ENCODE data around the gene ZNRD2.

The ZNRD2 gene

DNA sequence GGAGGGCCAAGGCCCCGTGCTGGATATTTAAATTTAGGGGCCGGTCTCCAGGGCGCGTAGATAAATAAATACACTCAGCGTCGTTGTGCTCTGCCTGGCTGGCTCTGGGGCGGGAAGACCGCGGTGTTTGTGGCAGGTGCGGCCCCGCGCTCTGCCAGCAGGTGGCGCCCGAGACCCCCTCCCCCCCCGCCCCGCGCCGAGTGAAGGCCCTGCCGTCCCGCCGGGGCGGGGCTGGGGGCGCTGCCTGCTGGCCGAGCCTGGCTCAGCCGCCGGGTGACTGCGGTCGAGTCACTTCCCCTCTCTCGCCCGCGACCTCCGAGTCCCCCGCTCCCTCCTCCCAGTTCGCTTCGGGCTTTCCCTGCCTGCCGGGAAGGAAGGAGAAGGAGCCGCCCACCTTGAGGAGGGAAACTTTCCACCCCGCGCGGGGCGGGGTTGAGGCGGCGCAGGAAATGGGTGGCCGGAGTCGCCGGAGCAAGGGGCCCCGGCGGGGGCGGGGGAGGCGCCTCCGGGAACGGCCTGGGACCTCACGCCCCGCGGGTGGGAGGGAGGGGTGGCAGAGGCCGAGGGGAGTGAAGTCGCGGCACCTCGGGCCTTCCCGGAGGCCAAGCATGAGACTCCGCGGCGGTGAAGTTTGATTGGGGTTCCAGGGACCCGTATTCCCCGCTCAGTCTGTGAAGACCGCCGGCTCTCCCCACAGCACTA lies 4.0 kb downstream of the ZNRD2 start:
- DNase-seq: peak; percentile 95

DNA sequence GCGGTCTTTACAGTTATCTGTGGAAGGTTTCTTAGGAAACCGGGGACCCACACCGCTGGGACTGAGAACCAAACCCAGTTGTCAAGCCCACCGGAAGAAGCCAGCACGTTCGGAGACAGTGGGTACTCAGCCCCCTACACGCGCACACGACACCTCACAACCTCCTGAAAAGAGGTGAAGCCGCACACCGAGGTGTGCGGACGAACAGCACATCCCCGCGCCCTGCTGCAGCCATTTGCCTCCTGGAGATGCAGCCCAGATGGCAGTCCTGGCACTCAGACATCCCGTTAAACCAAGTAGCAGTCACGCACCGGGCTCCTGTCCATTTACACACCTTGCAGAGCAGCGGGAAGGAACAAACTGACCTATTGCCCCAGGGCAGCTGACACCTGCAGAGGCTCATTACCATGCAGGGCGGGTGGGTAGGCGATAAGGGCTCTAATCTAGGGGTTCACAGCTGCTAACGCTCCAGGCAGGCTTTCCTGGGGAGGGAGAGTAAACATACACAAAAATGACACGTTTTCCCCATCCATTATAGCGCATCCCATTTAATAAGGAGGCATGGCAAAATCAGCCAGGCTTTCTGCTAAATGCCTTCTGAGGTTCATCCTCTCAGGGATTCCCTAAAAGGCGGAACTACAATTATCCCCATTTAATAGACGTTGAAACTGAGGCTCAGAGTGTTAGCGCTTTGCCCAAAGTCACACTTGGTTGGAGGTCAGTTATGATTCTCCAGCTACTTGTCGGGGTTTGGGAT lies 4.7 kb downstream of the ZNRD2 start:
- DNase-seq: no peak

DNA sequence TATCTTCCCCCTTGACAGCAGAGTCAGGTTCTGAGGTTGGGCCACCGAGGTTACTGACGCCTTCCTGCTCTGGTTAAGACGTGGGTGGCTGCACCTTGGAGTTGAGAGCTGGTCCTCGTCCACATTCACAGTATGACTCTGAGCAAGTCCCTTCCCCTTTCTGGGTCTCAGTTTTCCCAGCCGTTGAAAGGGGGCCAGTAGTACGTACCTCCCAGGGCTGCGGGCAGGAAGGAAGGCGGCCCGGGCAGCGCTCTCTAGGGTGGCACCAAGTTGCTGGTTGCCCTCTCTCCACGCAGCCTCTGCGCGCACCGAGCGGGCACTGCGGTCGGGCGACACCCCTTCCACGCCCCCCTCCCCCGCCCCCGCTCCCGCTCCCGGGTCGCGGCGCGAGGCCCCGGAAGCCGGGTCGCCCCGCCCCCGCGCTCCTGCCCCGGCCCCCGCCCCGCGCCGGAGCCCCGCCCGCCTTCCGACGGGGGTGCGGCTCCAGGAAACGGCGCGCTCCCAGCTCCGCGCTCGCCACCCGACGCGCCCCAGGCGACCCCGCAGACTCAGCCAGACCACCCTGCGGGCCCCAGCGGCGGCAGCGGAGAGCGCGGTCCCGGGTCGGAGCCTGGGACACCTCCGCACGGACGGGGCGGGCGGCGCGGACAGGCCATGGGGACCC lies 5.4 kb downstream of the ZNRD2 start, which contains the start of gene EHBP1L1:
EHBP1L1 (plus strand) TSS at position 486 of the 664 bp plus-strand sequence. CDS start 250 bp downstream, outside the sequence.
- DNase-seq: peak; percentile 92

DNA sequence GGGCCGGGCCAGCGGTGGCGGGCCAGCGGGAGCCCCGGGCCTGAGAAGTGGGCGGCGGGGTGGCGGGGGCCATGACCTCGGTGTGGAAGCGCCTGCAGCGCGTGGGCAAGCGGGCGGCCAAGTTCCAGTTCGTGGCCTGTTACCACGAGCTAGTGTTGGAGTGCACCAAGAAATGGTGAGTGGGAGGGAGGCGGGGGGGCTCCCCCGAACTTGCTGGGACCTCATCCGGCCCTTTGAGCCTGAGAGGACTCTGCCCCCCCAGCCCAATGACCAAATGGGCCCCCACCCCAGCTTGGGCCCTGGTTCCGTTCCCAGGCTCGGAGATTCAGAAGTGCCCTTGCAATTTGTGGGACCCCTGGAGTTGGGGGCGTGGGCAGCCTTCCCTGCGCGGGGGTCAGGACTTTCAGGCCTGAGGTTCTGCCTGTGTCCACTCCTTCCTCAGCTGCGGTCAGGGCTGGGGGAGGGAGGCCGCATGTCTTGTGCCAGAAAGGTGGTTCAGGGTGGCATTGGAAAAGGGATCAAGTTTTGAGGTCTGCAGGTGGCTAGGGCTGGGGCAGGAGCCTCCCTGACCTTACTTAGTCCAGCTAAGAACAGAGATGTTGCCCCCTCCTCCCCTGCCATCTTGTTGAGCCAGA lies 6.1 kb downstream of the ZNRD2 start:
- DNase-seq: no peak

DNA sequence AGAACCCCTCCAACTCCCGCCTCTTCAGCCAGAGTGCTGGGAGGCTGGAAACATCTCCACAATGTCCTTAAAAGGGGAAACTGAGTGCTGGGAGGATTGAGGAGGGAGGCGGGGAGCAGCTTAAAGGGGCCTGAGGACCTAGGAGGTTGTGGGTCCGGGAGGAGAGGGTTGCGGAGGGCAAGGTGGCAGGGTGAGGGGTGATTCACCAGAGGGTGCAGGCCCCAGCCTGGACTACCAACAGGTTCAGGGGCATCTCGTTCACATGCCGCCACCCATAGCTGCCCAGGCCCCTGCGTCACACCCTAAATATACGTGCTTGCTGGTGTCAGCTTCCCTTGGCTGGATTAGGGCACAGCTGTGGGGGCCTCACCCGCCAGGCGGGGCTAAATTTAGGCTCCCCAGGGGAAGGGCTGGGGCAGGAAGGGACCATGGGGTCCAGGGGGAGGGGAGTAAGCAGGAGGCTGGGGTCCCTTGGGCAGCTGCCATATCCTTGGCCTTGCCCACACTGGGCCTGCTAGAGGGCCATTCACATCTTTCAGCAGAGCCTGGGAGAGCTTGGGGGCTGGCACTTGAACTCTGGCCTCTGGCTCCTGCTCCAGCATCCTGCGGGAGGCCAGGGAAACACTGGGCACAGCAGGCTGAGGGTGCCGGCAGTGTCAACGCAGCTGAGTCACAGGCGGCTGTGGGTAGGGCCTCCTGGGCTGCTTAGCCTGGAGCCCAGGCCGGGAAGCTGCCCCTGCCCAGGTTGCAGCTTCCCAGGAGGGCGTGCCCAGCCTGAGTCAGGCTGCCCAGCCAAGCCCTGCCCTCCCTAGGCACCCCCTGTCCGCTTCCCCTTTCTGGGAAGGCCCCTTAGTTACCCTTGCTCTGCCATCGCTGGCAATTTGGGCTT lies 6.8 kb downstream of the ZNRD2 start:
- peak; percentile 78 for DNase-seq

DNA sequence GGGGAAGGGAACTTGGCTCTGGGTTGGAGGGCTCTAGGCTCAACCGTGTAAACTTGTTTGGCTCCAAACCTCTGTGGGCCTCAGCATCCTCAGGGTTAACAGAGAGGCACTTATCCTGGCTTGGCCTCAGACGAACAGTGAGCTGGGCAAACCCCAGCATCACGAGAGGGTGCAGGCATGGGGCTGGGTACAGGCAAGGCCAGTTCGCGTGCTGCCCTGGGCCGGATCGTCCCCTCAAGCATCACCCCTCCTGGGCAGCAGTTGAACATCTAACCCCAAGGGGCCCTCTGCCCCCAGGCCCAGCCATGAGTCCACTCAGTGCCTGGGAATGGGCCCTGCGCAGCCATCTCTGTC lies 7.5 kb downstream of the ZNRD2 start:
- no peak for DNase-seq

DNA sequence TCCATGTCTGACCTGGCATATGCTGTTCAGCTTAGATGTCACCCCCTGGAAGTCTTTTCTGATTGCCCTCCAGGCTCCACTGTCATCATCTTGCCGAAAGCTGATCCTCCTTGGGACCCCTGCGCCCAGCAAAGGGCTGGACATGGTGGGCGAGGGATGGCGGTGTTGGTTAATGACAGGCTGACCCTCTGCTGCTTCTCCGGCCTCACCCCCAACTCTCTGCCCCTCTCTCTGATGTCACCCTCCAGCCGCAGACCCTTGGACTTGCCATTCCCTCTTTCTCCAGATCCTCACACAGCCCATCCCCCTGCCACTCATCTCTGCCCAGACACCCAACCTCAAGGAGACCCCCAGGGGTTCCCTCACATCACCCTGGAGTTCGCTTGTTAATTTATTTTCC lies 7.9 kb downstream of the ZNRD2 start:
- no peak for DNase-seq

DNA sequence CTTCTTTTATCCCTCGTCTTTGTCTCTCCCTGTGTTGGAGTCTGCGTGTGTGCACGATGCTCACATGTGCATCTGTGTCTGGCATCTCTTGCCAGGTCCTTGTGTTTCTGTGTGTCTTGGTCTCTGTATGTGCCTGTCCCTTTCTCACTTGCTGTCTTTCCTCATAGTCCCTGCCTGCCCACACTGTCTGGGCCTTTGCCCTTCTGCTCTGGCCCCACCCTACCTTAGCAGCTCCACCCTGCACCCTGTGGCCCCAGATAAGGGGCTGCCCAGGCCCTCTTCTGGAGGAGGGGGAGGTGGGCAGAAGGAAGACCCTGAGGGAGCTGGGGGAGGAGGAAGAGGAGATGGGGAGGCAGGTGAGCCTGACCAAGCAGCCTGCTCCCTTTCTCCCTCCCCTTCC lies 8.4 kb downstream of the ZNRD2 start:
- no peak for DNase-seq

DNA sequence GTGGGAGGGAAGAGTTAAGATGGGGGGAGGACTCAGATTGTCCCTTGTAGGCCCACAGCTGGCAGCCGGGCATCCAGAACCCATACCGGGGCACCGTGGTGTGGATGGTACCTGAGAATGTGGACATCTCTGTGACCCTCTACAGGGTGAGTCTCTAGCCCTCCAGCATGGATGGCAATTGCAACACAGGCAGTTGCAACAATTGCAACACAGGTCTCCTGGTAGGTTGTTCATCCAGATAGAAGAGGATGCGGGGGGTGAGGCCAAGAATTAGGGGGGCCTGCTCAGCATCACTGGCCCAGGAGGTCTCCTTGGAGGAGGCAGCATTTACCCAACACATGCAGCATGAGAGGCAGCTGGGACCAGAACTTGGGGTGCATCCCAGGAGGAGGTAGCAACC lies 9.0 kb downstream of the ZNRD2 start:
- no peak for DNase-seq

DNA sequence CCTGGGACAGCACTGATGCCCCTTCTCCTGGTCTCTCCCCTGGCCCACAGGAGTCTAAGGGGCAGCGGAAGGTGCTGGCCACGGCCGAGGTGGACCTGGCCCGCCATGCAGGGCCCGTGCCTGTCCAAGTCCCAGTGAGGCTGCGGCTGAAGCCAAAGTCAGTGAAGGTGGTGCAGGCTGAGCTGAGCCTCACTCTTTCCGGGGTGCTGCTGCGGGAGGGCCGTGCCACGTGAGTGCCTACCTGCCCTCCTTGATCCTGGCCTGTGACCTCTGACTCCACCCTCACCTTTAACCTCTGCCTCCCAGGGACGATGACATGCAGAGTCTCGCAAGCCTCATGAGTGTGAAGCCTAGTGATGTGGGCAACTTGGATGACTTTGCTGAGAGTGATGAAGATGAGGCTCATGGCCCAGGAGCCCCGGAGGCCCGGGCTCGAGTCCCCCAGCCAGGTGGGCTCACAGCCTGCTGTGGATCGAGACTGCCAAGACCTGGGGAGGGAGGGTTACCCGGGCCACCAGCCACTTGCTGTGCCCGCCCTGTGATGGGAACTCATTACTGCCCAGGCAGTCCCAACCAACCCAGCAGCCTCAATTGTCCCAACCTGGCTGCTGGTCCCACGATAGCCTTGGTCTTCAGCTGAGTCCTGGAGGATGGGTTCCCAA lies 9.9 kb downstream of the ZNRD2 start:
- DNase-seq: no peak

DNA sequence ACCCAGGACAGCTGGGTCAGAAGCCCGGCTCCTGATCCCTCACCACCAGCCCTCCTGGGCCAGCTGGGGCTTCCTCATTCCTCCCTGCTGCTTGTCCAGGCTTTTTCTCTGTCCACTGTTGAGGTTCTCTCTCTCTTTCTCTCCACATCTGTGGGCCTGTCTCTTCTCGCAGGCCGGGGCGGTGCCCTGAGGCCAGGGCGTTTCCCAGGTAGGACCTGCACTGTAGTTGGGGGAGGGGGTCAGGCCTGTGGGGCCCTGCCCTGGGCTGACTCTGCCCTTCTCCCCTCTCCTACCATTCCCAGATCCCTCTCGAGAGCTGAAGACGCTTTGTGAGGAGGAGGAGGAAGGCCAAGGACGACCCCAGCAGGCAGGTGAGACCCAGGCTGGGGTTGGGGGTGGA lies 10.5 kb downstream of the ZNRD2 start:
- no peak for DNase-seq

DNA sequence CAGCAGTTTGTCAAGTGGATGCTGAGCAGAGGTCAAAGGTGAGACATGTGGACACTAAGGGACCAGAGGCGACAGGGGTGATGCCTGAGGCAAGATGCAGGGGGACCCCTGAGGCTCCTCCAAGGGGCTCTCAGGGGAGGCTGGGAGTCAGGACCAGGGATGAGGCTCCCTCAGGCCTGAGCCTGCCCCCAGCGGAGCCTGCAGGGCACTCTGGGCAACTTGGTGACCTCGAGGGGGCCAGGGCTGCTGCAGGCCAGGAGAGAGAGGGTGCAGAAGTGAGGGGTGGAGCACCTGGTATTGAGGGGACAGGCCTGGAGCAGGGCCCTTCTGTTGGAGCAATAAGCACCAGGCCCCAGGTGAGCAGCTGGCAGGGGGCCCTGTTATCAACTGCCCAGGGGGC lies 11.7 kb downstream of the ZNRD2 start:
- DNase-seq: no peak

DNA sequence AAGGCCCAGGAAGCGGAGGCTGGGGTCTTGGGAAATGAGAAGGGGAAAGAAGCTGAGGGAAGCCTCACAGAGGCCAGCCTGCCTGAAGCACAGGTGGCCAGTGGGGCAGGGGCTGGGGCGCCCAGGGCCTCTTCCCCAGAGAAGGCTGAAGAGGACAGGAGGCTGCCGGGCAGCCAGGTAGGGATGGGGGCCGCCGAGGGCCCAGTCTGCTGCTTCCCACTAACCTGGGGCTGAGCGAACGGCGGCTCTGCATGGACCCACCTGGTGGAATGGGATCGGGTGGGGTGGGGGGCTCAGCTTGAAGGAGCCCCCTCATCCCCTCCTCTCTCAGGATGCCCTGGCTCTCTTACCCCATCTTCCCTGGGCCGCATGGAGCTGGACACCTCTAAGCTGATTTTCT lies 13.3 kb downstream of the ZNRD2 start:
- no peak for DNase-seq

DNA sequence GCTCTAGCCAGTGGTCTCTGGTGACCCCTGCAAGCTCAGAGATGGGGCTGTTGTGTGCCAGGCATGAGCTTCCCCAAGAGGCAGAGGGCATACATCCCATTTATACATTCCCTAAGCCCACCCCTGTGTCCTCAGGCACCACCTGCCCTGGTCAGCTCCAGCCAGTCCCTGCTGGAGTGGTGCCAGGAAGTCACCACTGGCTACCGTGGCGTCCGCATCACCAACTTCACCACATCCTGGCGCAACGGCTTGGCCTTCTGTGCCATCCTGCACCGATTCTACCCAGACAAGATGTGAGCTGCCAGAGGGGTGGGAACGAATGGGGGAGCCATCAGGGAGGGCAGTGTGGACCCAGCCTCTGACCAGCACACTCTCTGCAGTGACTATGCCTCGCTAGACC lies 13.8 kb downstream of the ZNRD2 start:
- DNase-seq: no peak

DNA sequence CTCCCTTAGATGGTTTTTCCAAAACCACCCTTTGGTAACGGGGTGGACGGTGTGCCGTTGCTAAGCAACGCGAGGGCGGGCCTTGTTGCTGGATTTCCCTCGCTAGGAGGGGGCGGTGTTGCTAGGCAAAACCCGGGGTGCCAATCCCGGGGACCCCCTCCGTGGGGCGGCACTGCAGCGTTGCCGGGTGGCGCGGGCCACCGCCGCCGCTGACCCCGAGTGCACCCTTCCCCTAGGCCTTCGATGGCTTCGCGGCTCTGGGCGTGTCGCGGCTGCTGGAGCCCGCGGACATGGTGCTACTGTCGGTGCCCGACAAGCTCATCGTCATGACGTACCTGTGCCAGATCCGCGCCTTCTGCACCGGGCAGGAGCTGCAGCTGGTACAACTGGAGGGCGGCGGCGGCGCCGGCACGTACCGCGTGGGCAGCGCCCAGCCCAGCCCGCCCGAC lies 14.5 kb downstream of the ZNRD2 start:
- DNase-seq: no peak

DNA sequence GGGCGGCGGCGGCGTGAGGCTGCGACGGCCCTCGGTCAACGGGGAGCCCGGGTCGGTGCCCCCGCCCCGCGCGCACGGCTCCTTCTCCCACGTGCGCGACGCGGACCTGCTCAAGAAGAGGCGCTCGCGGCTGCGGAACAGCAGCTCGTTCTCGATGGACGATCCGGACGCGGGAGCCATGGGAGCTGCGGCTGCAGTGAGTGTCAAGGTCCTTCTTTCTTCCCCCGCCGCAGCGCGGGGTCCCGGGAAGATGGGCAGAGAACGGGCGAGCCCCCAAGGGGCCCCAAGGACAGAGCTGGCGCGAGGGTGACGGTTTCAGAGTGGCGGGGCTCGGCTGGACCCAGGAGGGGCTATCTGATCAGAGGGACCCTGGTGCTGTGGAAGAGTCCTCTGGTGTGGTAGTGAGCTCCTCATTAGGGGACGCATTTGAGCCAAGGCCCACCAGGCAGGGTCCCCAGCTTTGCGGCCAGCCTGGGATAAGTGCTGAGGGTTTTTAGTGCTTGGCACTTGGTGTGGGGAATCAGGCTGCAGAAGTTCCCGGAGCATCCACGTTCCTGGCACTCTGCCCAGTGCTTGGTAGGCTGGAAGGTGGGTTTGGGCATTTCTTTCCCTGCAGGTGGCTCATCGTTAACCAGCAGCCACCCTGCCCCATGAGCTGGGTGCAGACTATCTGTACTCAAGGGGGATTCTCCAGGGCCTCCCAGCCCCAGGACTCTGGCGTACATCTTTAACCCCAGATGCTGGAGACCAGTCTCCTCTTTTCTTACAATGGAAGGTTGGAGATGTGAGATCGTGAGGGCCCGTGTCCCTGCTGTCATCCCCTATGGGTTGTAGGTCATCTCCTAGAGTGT lies 15.3 kb downstream of the ZNRD2 start:
- no peak for DNase-seq

DNA sequence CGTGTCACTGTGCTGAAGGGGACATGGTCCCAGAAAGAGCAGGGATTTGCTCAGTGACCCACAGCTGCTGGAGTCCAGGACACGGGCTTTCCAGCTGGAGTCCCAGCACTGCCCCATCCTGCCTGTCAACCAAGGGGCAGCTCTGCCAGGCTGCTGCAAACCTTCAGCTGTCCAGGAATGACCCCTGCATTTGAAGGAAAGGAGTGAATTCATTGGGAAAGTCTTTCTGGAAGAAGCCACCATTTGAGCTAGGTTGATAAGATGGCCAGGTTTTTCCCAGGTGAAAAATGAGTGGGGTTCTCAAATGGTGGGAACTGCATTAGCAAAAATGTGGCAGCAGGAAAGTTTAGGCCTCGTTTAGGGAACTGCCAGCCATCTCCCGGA lies 16.0 kb downstream of the ZNRD2 start:
- DNase-seq: no peak

DNA sequence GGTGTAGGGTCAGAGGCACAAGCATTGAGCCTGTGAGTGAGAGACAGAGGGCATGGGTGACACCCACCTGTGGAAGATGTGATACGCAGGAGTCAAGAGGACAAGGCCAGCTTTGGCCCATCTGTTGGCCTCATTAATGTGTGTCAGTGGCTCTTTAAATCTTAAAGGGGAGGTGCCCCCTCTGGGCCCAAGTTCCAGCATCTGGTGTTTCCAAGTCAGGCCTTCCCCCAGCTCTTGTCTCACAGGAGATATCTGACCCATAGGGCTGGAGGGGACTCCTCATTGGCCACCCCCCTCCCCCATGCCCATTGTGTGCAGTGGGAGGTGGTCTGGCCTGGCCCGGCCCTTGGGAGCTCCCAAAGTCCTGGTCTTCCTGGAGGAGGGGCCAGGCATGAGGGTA lies 16.4 kb downstream of the ZNRD2 start:
- no peak for DNase-seq

DNA sequence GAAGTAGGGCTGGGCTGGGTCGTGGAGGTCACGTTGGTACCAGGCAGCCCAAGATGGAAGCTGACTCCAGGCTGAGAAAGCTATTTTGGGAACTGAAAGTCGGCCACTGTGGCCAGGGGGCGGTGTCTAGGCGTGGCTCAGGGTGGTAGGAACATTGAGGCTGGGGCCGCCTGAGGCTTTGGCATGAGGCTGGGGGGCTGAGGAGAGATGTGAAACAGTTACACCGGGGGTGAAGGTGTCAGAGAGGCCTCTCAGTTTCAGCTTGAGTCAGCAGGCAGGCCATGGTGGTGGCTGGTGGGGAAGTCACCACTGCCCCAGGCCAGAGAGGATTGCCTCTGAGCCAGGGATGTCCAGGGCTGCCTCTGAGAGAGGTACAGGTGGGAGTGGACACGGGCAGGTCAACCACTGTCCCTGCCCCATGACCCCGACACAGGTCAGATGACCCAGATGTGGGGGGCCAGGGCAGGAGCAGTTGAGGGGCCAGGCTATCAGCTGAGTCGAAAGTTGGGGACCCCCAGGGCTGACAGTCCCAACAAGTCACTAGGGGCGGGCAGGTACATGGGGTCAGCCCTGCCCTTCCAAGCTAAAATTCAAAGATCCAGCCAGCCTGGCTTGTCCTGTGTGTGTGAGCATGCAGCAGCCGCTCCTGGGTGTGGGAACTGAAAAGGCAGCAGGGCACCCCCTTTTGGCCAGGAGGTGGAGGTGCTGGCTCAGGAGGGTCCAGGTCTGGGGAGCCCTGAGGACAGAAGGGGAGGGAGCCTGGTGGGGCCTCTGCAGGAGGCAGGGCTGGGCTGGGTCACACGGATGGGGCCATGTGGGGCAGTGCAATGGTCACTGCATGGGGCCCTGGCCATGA lies 18.1 kb downstream of the ZNRD2 start:
- DNase-seq: peak; percentile 89

Measured in activated effector memory CD4-positive, alpha-beta T cell treated with anti-CD3 and anti-CD28 coated beads, Interleukin-2, amount 50 U/mL, for 16 hours (primary cell).